Astrocyte (in vitro differentiated cells and primary cell): ENCODE measurements around the gene DDX25. TPM values are rescaled to one million over a fixed set of nuclear protein-coding genes. Genes with fewer than 3 reads are reported as not detected.

Experiments used
- DNase-seq: peaks from one replicate; pipeline ENCODE4 v3.0.0-alpha.2; 2010; ENCODE audit warnings: low read depth
- FAIRE-seq: peaks from 2 replicates; lab custom pipeline; 2011; peaks lifted over from hg19 to GRCh38; lab: Jason Lieb, UNC
- H2AFZ ChIP-seq: 2 replicates; pipeline ENCODE4 v1.6.0; 2012; ENCODE audit warnings: low read depth, low read length, inconsistent platforms
- H3K27ac ChIP-seq: 2 replicates; pipeline ENCODE4 v1.5.1; 2011; ENCODE audit warnings: low read depth, low read length, inconsistent platforms
- H3K27me3 ChIP-seq: 2 replicates; pipeline ENCODE4 v1.6.0; 2011; ENCODE audit warnings: low read length, inconsistent platforms; ENCODE audit not compliant: insufficient read depth
- H3K36me3 ChIP-seq: 2 replicates; pipeline ENCODE4 v1.5.1; 2011; ENCODE audit warnings: low read length, inconsistent platforms; ENCODE audit not compliant: insufficient read depth
- H3K4me1 ChIP-seq: 2 replicates; pipeline ENCODE4 v1.5.1; 2011; ENCODE audit warnings: low read length, inconsistent platforms; ENCODE audit not compliant: insufficient read depth
- H3K4me2 ChIP-seq: 2 replicates; pipeline ENCODE4 v1.6.0; 2012; ENCODE audit warnings: low read length, inconsistent platforms
- H3K4me3 ChIP-seq: 2 replicates; pipeline ENCODE4 v1.5.1; 2011; ENCODE audit warnings: low read depth, mild to moderate bottlenecking, low read length, inconsistent platforms; ENCODE audit not compliant: insufficient read depth
- H3K79me2 ChIP-seq: 2 replicates; pipeline ENCODE4 v1.6.0; 2012; ENCODE audit warnings: mild to moderate bottlenecking, low read length, inconsistent platforms; ENCODE audit not compliant: insufficient read depth
- H3K9ac ChIP-seq: 2 replicates; pipeline ENCODE4 v1.6.0; 2012; ENCODE audit warnings: mild to moderate bottlenecking, low read length, inconsistent platforms
- H3K9me3 ChIP-seq: 2 replicates; pipeline ENCODE4 v1.5.1; 2012; ENCODE audit warnings: low read depth, mild to moderate bottlenecking, low read length, inconsistent platforms; ENCODE audit not compliant: insufficient read depth
- H4K20me1 ChIP-seq: 2 replicates; pipeline ENCODE4 v1.6.0; 2012; ENCODE audit warnings: low read length, inconsistent platforms; ENCODE audit not compliant: insufficient read depth
- H3K27ac Mint-ChIP-seq: one replicate; pipeline ENCODE4 v1.8.0; 2021; ENCODE audit warnings: mild to moderate bottlenecking, mixed read lengths; ENCODE audit not compliant: unreplicated experiment
- H3K27me3 Mint-ChIP-seq: one replicate; pipeline ENCODE4 v1.8.0; 2021; ENCODE audit warnings: low read depth, mixed read lengths; ENCODE audit not compliant: unreplicated experiment
- H3K36me3 Mint-ChIP-seq: one replicate; pipeline ENCODE4 v1.8.0; 2021; ENCODE audit warnings: low read depth, mixed read lengths; ENCODE audit not compliant: unreplicated experiment
- H3K4me1 Mint-ChIP-seq: one replicate; pipeline ENCODE4 v1.8.0; 2021; ENCODE audit warnings: low read depth, mixed read lengths; ENCODE audit not compliant: unreplicated experiment
- H3K4me3 Mint-ChIP-seq: one replicate; pipeline ENCODE4 v1.8.0; 2021; ENCODE audit warnings: mild to moderate bottlenecking, moderate library complexity, mixed read lengths; ENCODE audit not compliant: unreplicated experiment
- H3K9me3 Mint-ChIP-seq: one replicate; pipeline ENCODE4 v1.8.0; 2021; ENCODE audit warnings: mild to moderate bottlenecking, mixed read lengths; ENCODE audit not compliant: unreplicated experiment
- EZH2 ChIP-seq: IDR thresholded peaks from 2 replicates; pipeline ENCODE4 v1.6.1; 2012; ENCODE audit warnings: mild to moderate bottlenecking, low read length, inconsistent platforms; ENCODE audit not compliant: insufficient read depth
- total RNA-seq: library from RNA; stranded (reverse); gene quantifications from 2 replicates; pipeline ENCODE4 v1.2.1, GENCODE V29; 2021
- TF ChIP-seq, protein P1 (sequence below): IDR thresholded peaks from 2 replicates; pipeline ENCODE4 v1.5.1; 2011; ENCODE audit warnings: low read depth, mild to moderate bottlenecking, inconsistent platforms, low read length, moderate library complexity; ENCODE audit not compliant: insufficient read depth

The DDX25 gene
- total RNA-seq, 1 donor from 2014 or later, result 1.1 TPM

DNA sequence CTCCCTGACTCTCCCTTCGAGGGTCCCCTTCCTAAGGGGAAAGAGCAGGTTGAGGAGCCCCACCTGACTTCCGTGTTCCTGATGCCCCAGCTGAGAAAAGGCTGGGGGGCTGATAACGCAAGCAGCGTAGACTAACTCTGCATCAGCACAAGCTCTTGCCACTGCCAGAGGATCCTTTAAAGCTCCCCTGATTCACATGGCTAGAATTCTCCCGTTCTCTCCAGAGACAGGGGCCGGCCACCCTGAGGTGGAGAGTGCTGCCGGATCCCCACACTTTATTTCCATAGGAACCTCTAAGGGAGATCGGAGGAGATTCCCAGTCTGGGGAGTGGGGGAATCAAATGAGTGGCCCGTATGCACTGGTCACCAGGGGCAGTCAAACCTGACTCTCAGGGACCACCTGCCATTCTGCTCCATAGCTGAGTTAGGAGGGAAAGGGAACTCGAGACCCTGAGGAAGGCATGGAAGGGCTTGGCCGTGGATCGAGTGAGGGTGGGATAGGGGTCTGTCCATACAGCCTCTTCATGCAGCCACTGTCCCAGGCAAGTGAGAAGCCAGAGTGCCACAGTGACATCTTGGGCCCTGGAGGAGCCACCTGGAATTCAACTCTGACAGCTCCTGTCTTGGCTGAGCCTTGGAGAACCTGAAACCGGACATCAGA is 40.2 kb downstream of the DDX25 start:
- peaks cover 23% of the 10 kb centered on the region for H3K27me3 Mint-ChIP-seq
- no peak overlapping the region for H3K27ac ChIP-seq
- no peaks in the 10 kb centered on the region for H4K20me1 ChIP-seq
- no peak for DNase-seq
- no peak for FAIRE-seq
- no peaks in the 10 kb centered on the region for H3K9me3 ChIP-seq
- H3K36me3 ChIP-seq, result no peaks in the 10 kb centered on the region
- H3K27me3 ChIP-seq, result peaks cover 2% of the 10 kb centered on the region
- no peaks in the 10 kb centered on the region for H3K9me3 Mint-ChIP-seq
- no peaks in the 10 kb centered on the region for H3K36me3 Mint-ChIP-seq
- H3K27ac Mint-ChIP-seq, result no peak overlapping the region
- no peaks in the 10 kb centered on the region for H3K4me1 Mint-ChIP-seq
- no peak overlapping the region for H3K9ac ChIP-seq
- H3K4me1 ChIP-seq, result no peaks in the 10 kb centered on the region
- H3K4me2 ChIP-seq, result no peak overlapping the region
- H2AFZ ChIP-seq, result no peak overlapping the region
- H3K4me3 Mint-ChIP-seq, result no peak overlapping the region
- H3K79me2 ChIP-seq, result no peaks in the 10 kb centered on the region
- TF ChIP-seq, protein P1, sequence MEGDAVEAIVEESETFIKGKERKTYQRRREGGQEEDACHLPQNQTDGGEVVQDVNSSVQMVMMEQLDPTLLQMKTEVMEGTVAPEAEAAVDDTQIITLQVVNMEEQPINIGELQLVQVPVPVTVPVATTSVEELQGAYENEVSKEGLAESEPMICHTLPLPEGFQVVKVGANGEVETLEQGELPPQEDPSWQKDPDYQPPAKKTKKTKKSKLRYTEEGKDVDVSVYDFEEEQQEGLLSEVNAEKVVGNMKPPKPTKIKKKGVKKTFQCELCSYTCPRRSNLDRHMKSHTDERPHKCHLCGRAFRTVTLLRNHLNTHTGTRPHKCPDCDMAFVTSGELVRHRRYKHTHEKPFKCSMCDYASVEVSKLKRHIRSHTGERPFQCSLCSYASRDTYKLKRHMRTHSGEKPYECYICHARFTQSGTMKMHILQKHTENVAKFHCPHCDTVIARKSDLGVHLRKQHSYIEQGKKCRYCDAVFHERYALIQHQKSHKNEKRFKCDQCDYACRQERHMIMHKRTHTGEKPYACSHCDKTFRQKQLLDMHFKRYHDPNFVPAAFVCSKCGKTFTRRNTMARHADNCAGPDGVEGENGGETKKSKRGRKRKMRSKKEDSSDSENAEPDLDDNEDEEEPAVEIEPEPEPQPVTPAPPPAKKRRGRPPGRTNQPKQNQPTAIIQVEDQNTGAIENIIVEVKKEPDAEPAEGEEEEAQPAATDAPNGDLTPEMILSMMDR, result no peak
- TF ChIP-seq EZH2, result no peak
- no peak overlapping the region for H3K4me3 ChIP-seq

DNA sequence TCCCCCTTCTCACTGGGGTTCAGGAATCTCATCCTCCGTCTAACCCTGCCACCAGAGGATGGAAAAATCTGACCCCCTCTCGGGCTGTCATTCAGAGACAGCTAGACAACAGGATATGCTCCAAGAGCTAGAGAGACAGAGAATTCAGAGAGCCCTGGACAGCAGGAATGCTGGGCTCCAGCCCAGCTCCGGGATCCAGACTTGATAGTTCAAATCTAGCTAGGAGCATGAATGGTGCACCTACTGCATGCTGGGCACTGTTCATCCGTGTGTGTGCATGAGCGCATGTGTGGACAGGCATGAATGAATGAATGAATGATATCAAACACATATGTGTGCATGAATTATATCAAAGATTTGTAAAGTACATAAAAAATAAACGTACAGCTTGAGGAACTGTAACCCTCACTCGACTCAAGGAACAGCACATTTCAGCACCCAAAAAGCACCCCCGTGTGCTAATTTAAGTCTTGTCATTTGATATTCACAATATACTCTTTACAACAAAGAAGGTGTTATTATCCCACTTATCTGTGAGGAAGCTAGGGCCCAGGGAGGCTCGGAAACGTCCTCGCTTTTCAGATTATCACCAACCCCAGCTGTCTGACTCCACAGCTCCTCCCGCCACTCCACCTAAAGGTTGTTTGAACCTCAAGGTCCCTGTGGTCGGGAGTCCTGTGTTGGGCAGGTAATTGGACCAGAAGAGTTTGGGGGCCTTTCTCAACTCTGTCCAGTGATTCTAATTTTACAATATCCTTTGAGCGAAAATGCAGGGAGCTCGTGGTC is 40.9 kb downstream of the DDX25 start:
- H3K79me2 ChIP-seq, result no peaks in the 10 kb centered on the region
- no peak overlapping the region for H3K4me2 ChIP-seq
- Mint-ChIP-seq H3K4me3 (no peak overlapping the region), H3K36me3 (no peaks in the 10 kb centered on the region), H3K4me1 (no peaks in the 10 kb centered on the region), H3K27me3 (peaks cover 22% of the 10 kb centered on the region), H3K27ac (no peak overlapping the region), H3K9me3 (no peaks in the 10 kb centered on the region)
- no peak overlapping the region for H2AFZ ChIP-seq
- peaks cover 2% of the 10 kb centered on the region for H3K27me3 ChIP-seq
- no peaks in the 10 kb centered on the region for H4K20me1 ChIP-seq
- no peak overlapping the region for H3K27ac ChIP-seq
- H3K9ac ChIP-seq, result no peak overlapping the region
- H3K4me3 ChIP-seq, result no peak overlapping the region
- H3K4me1 ChIP-seq, result no peaks in the 10 kb centered on the region
- DNase-seq, result no peak
- no peaks in the 10 kb centered on the region for H3K36me3 ChIP-seq
- TF ChIP-seq, protein P1, result no peak
- TF ChIP-seq EZH2, result no peak
- H3K9me3 ChIP-seq, result no peaks in the 10 kb centered on the region
- FAIRE-seq, result no peak
